RCC 7860 (cell line): ENCODE measurements around the gene ABCG1.

Experiments used
- DNase-seq: peaks from one replicate; pipeline ENCODE4 v3.0.0-alpha.2; 2015; ENCODE audit warnings: low spot score
- FAIRE-seq: peaks from 2 replicates; lab custom pipeline; 2012; peaks lifted over from hg19 to GRCh38; lab: Jason Lieb, UNC

The ABCG1 gene

GRCh38 chr21:42250422-42251403, 31.8 kb downstream of the ABCG1 start:
- FAIRE-seq: no peak
- DNase-seq: no peak

- FAIRE-seq (no peak), DNase-seq (no peak)
Observed at GRCh38 chr21:42251654-42252324, 32.8 kb downstream of the ABCG1 start.

- no peak for DNase-seq
- no peak for FAIRE-seq
Observed at GRCh38 chr21:42252325-42252654, 33.4 kb downstream of the ABCG1 start.

GRCh38 chr21:42252778-42253340, 33.9 kb downstream of the ABCG1 start:
- DNase-seq (no peak), FAIRE-seq (no peak)

- FAIRE-seq: no peak
- no peak for DNase-seq
Observed at GRCh38 chr21:42253466-42253865, 34.5 kb downstream of the ABCG1 start.

GRCh38 chr21:42254083-42254482, 35.1 kb downstream of the ABCG1 start:
- no peak for FAIRE-seq
- DNase-seq: no peak

- no peak for DNase-seq
- no peak for FAIRE-seq
Observed at GRCh38 chr21:42254651-42255601, 36.0 kb downstream of the ABCG1 start.

GRCh38 chr21:42255825-42256224, 36.9 kb downstream of the ABCG1 start:
- FAIRE-seq: no peak
- no peak for DNase-seq

GRCh38 chr21:42256316-42256715, 37.4 kb downstream of the ABCG1 start:
- no peak for FAIRE-seq
- DNase-seq: no peak

GRCh38 chr21:42257091-42257765, 38.3 kb downstream of the ABCG1 start:
- no peak for DNase-seq
- no peak for FAIRE-seq

- DNase-seq: peak; percentile 6
- FAIRE-seq: no peak
Observed at GRCh38 chr21:42258150-42258884, 39.4 kb downstream of the ABCG1 start.

GRCh38 chr21:42258885-42259407, 40.0 kb downstream of the ABCG1 start:
- no peak for DNase-seq
- FAIRE-seq: no peak

- DNase-seq (no peak), FAIRE-seq (no peak)
Observed at GRCh38 chr21:42260121-42260520, 41.2 kb downstream of the ABCG1 start.

- no peak for DNase-seq
- FAIRE-seq: no peak
Observed at GRCh38 chr21:42261829-42262200, 42.9 kb downstream of the ABCG1 start.

- FAIRE-seq (no peak), DNase-seq (peak; percentile 23)
Observed at GRCh38 chr21:42262831-42263231, 43.9 kb downstream of the ABCG1 start.

- no peak for FAIRE-seq
- DNase-seq: no peak
Observed at GRCh38 chr21:42263591-42264131, 44.7 kb downstream of the ABCG1 start.

GRCh38 chr21:42264245-42265195, 45.6 kb downstream of the ABCG1 start:
- no peak for DNase-seq
- FAIRE-seq: no peak
